Islet of Langerhans (tissue), 1 donor: ENCODE data around the gene SLC26A8.

ENCODE experiments used
- FAIRE-seq: peaks from one replicate; lab custom pipeline; 2011; peaks lifted over from hg19 to GRCh38; lab: Jason Lieb, UNC

SLC26A8 gene, protein sequence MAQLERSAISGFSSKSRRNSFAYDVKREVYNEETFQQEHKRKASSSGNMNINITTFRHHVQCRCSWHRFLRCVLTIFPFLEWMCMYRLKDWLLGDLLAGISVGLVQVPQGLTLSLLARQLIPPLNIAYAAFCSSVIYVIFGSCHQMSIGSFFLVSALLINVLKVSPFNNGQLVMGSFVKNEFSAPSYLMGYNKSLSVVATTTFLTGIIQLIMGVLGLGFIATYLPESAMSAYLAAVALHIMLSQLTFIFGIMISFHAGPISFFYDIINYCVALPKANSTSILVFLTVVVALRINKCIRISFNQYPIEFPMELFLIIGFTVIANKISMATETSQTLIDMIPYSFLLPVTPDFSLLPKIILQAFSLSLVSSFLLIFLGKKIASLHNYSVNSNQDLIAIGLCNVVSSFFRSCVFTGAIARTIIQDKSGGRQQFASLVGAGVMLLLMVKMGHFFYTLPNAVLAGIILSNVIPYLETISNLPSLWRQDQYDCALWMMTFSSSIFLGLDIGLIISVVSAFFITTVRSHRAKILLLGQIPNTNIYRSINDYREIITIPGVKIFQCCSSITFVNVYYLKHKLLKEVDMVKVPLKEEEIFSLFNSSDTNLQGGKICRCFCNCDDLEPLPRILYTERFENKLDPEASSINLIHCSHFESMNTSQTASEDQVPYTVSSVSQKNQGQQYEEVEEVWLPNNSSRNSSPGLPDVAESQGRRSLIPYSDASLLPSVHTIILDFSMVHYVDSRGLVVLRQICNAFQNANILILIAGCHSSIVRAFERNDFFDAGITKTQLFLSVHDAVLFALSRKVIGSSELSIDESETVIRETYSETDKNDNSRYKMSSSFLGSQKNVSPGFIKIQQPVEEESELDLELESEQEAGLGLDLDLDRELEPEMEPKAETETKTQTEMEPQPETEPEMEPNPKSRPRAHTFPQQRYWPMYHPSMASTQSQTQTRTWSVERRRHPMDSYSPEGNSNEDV

GRCh38 chr6:36023996-36024795 is at the start of gene SLC26A8:
Gene SLC26A8, minus strand, starts transcription at chr6:36024641. Its CDS starts 4,934 bp downstream, at chr6:36019707.
- no peak for FAIRE-seq

GRCh38 chr6:36073587-36073986 is 49.1 kb upstream of the SLC26A8 start:
- FAIRE-seq = no peak

DNA sequence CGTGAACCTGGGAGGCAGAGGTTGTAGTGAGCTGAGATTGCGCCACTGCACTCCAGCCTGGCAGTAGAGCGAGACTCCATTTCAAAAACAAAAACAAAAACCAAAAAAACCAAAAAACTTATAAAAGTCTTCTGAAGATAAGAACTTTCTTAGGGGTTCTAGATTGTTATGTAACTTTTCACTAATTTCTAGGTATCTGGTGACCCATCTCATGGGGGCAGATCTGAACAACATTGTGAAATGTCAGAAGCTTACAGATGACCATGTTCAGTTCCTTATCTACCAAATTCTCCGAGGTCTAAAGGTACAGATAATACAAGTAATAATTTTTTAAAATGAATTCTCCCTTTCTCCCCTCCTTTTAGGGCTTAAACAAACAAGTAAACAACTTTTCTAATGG is 48.2 kb upstream of the SLC26A8 start:
- FAIRE-seq = no peak

- no peak for FAIRE-seq
These were observed 47.3 kb upstream of the SLC26A8 start for GRCh38 chr6:36071714-36072113.

DNA sequence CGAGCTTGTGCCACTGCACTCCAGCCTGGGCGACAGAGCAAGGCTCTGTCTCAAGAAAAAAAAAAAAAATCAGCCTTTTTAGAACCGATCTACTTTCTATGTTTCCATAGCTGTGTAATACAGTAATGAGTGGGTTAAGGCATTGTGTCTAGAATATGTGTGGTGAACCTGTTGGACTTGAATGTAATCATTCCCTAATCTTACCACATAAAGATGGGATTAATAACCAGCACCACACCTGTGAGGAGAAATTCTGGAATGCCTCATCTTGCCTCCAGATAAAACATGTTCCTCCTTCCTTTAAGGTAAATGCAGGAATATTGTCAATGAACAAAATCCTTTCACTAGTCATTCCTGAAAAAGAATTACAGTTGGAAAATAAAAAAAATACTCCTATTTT is 46.8 kb upstream of the SLC26A8 start:
- FAIRE-seq = no peak

- no peak for FAIRE-seq
These were observed 45.8 kb upstream of the SLC26A8 start for GRCh38 chr6:36070252-36070651.

- no peak for FAIRE-seq
These were observed 45.1 kb upstream of the SLC26A8 start for GRCh38 chr6:36069573-36069972.

- FAIRE-seq = no peak
These were observed 44.1 kb upstream of the SLC26A8 start for GRCh38 chr6:36068586-36068985.

DNA sequence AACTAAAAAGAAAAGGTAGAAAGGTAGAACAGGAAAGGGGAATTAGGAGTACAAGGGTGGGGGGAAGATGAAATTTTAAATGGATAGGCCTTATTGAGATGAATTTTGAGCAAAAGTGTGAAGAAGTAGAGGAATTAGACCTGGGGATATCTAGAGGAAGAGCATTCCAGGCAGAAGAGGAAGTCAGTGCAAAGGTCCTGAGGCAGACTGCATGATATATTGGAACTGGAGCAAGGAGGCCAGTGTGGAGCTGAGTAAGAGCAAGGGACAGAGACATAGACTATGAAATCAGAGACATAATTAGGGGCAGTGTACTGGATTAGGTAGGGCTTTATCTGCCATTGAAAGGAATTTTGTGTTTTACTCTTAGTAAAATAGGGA is 43.6 kb upstream of the SLC26A8 start:
- no peak for FAIRE-seq

DNA sequence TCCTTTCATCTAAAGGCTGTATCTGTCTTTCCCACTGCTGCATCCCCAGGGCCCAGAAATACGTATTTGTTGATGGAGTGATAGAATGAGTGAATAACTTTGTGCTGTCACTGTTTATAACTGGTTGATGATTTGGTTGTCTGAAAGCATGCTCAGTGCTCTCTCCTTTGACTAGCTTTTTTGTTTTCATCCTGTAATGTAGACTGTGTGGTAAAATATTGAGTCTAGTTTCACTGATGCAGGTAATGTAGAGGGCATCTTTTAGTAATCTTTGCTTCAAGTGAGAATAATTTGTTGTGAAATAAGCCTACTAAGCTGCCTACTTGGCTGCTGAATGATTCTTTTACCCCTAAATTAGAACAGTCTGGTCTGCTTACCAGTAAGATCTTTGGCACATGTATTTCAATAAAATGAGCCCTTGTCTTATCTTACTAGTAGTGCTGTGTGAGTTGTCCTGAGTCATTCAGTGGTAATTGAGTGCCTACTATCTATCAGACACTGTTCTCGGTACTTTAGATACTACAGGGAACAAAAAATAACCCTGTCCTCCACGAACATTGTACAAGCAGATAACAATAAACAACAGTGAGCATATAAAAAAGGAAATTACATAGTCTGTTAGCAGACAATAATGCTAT is 43.1 kb upstream of the SLC26A8 start:
- FAIRE-seq = no peak

- no peak for FAIRE-seq
These were observed 42.4 kb upstream of the SLC26A8 start for GRCh38 chr6:36066817-36067216.

- no peak for FAIRE-seq
These were observed 41.5 kb upstream of the SLC26A8 start for GRCh38 chr6:36065916-36066315.

DNA sequence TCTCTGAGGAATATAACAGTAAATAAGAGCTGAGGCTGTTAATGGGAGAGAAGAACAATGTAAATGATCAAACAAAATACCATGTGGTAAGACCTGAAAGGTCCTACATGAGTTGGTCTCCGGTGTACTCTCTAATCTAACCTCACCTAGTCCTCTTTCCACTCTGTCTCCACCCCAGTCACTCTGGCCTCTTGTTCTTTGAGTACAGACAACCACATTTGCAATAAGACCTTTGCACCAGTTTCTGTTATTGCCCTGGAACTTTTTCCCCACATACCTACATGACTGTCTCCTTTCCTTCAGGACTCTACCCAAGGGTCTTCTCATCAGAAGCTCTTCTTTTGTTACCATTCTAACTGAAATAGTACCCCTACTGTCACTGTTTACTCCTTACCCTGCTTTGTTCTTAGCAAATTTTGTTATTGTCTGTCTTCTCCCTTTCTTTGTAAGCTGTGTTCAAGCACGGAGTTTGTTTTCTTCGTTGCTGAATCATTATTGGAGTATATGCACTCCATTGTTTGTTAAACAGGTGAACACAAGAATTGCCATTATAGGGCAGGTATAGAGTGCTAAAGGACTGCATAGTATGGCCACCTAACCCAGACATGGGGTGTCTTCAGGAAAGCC is 40.4 kb upstream of the SLC26A8 start:
- FAIRE-seq = no peak

- FAIRE-seq = no peak
These were observed 39.0 kb upstream of the SLC26A8 start for GRCh38 chr6:36063318-36064060.

DNA sequence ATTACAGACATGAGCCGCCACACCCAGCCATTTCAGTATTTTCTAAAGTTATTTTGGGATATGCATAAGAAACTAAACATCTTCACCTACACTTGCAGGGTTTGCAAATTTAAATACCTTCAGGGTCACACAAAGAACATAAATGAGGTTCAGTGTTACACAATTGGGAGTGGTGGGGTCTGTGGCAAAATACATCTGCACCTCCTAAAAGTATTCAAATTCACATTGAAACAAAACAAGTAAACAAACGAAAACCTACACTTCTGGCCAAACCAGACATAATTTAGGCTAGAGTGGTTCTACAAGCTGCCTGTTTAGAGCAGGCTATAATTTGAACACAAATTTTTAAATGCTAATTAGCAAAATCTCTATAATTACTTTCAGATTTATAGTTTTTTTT is 37.8 kb upstream of the SLC26A8 start:
- no peak for FAIRE-seq

DNA sequence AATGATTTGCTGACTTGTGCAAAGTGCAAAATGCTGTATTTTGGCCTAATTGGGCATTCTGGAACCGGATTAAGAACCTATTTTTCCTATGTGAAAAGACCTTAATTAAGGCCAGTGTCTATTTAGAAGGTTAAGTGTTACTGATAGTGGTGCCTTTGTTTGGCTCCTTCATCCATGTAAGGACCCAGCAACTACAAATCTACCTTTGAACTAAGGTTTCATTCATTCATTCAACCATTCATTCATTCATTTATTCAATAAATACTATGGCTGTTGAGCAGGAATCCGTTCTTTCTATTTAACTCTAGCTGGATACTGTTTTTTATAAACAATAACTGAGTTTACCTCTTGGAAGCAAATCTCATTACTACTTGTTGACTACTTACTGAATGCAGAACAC is 36.8 kb upstream of the SLC26A8 start:
- FAIRE-seq = no peak

GRCh38 chr6:36056178-36056577 is 31.7 kb upstream of the SLC26A8 start:
- no peak for FAIRE-seq

DNA sequence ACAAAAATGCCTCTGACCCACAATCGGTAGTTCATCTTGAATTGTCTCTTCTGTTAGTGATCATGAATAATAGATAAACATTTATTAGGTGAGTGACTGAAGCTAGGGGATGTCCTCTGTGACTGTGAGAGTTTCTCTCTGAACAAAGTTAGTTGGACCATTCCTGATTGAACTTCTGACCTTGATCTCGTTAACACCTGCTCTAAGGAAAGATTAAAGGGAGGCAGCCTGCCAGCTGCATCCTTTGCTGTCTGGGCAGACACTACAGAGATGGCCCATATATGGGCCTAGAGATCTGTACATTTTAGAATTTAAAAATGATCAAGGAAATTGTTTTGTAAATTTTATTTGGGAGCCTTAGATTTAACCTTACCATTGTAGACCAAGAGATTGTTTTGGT is 30.5 kb upstream of the SLC26A8 start:
- no peak for FAIRE-seq

DNA sequence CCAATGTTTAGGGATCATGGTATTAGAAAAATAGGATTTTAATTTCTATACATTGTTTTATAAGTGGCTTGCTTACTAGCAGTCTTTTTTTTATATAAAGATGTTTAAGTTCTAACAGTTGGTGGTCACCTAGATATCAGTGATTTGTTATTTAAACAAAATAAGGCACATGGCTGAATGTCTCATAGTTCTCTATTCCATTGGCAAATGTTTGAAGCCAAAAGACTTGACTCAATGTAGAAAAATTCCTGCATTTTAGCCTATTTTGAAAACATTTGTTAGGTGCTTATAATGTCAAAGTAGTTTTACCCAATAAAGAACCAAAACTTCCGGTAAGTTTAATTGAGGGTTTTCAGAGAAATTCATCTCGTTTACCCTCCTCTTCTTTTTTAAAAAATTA is 30.0 kb upstream of the SLC26A8 start:
- FAIRE-seq = no peak

- no peak for FAIRE-seq
These were observed 29.4 kb upstream of the SLC26A8 start for GRCh38 chr6:36053878-36054277.

DNA sequence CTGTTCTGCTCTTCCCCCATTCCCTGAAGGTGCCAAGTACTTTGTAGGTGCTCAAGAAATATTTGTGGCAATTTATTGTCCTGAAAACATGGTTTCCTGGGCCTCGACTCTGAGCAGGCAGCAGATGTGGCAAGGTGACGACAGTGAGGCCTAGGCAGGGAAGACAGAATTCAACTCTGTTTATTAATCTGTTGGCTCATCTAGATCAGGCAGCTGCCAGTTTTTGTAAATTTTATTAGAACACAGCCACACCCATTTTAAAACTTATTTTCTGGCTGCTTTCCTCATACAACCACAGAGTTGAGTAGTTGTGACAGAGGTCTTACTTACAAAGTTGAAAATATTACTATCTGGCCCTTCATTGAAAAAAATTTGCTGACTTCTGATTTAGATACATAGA is 27.7 kb upstream of the SLC26A8 start:
- FAIRE-seq = no peak
